CD4-positive, CD25-positive, alpha-beta regulatory T cell (primary cell): ENCODE data around the gene CAMSAP1. TPM values are rescaled to one million over a fixed set of nuclear protein-coding genes. Genes with fewer than 3 reads are reported as not detected.
"Not testable (repeated sequence)": the region's sequence is repeated elsewhere in the genome, so short reads cannot be mapped to it uniquely, and the experiment has no call there.

ENCODE experiments used
- ATAC-seq, 2 donors: fragments of 150-1000 bp; cut with Tn5 transposase; one replicate each; pipeline ENCODE4 v1.10.0; 2021; ENCODE audit warnings: low read depth in 2 of 2, moderate number of reproducible peaks in 2 of 2, moderate library complexity in 1 of 2
- DNase-seq, 3 donors: peaks; one replicate each; pipeline versions ENCODE4 v3.0.0 to v3.0.0-alpha.2; 2012 to 2022; ENCODE audit warnings: mixed read lengths in 1 of 3
- H3K27ac ChIP-seq: one replicate; pipeline ENCODE4 v1.7.0; 2013; ENCODE audit warnings: mild to moderate bottlenecking, low read length; ENCODE audit not compliant: insufficient read depth, poor library complexity, severe bottlenecking
- H3K27me3 ChIP-seq: one replicate; pipeline ENCODE4 v1.7.0; 2013; ENCODE audit warnings: low read length; ENCODE audit not compliant: control insufficient read depth, insufficient read depth
- H3K36me3 ChIP-seq: one replicate; pipeline ENCODE4 v1.7.0; 2013; ENCODE audit warnings: mild to moderate bottlenecking, low read length, moderate library complexity; ENCODE audit not compliant: control insufficient read depth, insufficient read depth
- H3K4me1 ChIP-seq: 2 replicates; pipeline ENCODE4 v1.7.0; 2013; ENCODE audit warnings: mild to moderate bottlenecking, low read length; ENCODE audit not compliant: insufficient read depth, control insufficient read depth, poor library complexity, severe bottlenecking
- H3K4me3 ChIP-seq: one replicate; pipeline ENCODE4 v1.7.0; 2013; ENCODE audit warnings: low read depth, mild to moderate bottlenecking, low read length, moderate library complexity
- H3K9me3 ChIP-seq, 2 experiments: 1 replicate in 1 of 2; 2 replicates in 1 of 2; pipeline ENCODE4 v1.7.0; 2013; ENCODE audit warnings: low read length in 2 of 2, mild to moderate bottlenecking in 1 of 2, moderate library complexity in 1 of 2; ENCODE audit not compliant: control insufficient read depth in 2 of 2
- H3K27ac Mint-ChIP-seq, 3 donors: one replicate each; pipeline ENCODE4 v1.8.0; 2020 to 2022; ENCODE audit warnings: mild to moderate bottlenecking in 3 of 3, mixed read lengths in 3 of 3, moderate library complexity in 2 of 3
- H3K27me3 Mint-ChIP-seq: one replicate; pipeline ENCODE4 v1.8.0; 2022; ENCODE audit warnings: mild to moderate bottlenecking, mixed read lengths
- H3K36me3 Mint-ChIP-seq: one replicate; pipeline ENCODE4 v1.8.0; 2020; ENCODE audit warnings: mixed read lengths
- H3K4me1 Mint-ChIP-seq, 4 donors: one replicate each; pipeline ENCODE4 v1.8.0; 2020 to 2022; ENCODE audit warnings: mixed read lengths in 4 of 4, mild to moderate bottlenecking in 1 of 4
- H3K4me3 Mint-ChIP-seq, 4 donors: one replicate each; pipeline ENCODE4 v1.8.0; 2020 to 2022; ENCODE audit warnings: mild to moderate bottlenecking in 4 of 4, mixed read lengths in 4 of 4, moderate library complexity in 3 of 4
- H3K9me3 Mint-ChIP-seq, 7 donors: one replicate each; pipeline ENCODE4 v1.8.0; 2020 to 2022; ENCODE audit warnings: mixed read lengths in 7 of 7, mild to moderate bottlenecking in 3 of 7, moderate library complexity in 2 of 7
- polyA plus RNA-seq, 4 donors: library from polyadenylated mRNA; unstranded; fragments of 300-500 nt; fragmentation: Illumina TruSeq; gene quantifications; one replicate each; pipeline ENCODE4 v1.2.3, GENCODE V29; 2021
- total RNA-seq: library from RNA; stranded (reverse); gene quantifications from one replicate; pipeline ENCODE4 v1.2.3, GENCODE V29; 2022

The CAMSAP1 gene
- total RNA-seq (31.6 TPM), polyA plus RNA-seq (1 to 10 TPM in 3 of 4 donors, under 1 TPM in 1; 0.67 to 2.2 (median 1.8) TPM)

GRCh38 chr9:135907431-135908092 is at the start of gene CAMSAP1:
Gene CAMSAP1, minus strand, starts transcription at chr9:135907546. Its CDS starts 387 bp downstream, at chr9:135907159.
- DNase-seq (peak; percentile 90 to 95 (median 94)), ATAC-seq (peak; percentile 81 to 83)
- Mint-ChIP-seq H3K27ac (peak within 1 kb of the TSS; percentile 20 to 92 (median 34)), H3K27me3 (no peaks in the 10 kb centered on the region), H3K36me3 (peaks cover 24% of the 10 kb centered on the region), H3K9me3 (peaks cover 0 to 9% (median 0%) of the 10 kb centered on the region in 7 donors), H3K4me1 (peaks cover 33 to 76% (median 46%) of the 10 kb centered on the region in 4 donors), H3K4me3 (peak within 1 kb of the TSS; percentile 89 to 98 (median 92))
- peak within 1 kb of the TSS; percentile 74 for H3K27ac ChIP-seq
- H3K36me3 ChIP-seq = peaks cover 4% of the 10 kb centered on the region
- H3K9me3 ChIP-seq = no peaks in the 10 kb centered on the region
- peaks cover 36% of the 10 kb centered on the region for H3K4me1 ChIP-seq
- peak within 1 kb of the TSS; percentile 91 for H3K4me3 ChIP-seq
- no peaks in the 10 kb centered on the region for H3K27me3 ChIP-seq

GRCh38 chr9:135956802-135957174 is 49.4 kb upstream of the CAMSAP1 start:
- Histone ChIP-seq H3K4me1 (peaks cover 14% of the 10 kb centered on the region), H3K4me3 (no peak overlapping the region), H3K27ac (no peak overlapping the region), H3K9me3 (no peaks in the 10 kb centered on the region), H3K27me3 (no peaks in the 10 kb centered on the region), H3K36me3 (peaks cover 25% of the 10 kb centered on the region)
- Mint-ChIP-seq H3K4me3 (no peak overlapping the region), H3K4me1 (peaks cover 5 to 32% (median 16%) of the 10 kb centered on the region in 4 donors), H3K27ac (no peak overlapping the region), H3K27me3 (peaks cover 5% of the 10 kb centered on the region), H3K36me3 (peaks cover 14% of the 10 kb centered on the region), H3K9me3 (no peaks in the 10 kb centered on the region)
- ATAC-seq (no peak), DNase-seq (no peak)

GRCh38 chr9:135955934-135956801 is 48.8 kb upstream of the CAMSAP1 start:
- peak overlapping the region in 1 of 3 donors; percentile 52 for H3K27ac Mint-ChIP-seq
- peaks cover 14% of the 10 kb centered on the region for H3K36me3 Mint-ChIP-seq
- no peaks in the 10 kb centered on the region for H3K9me3 ChIP-seq
- H3K4me3 Mint-ChIP-seq = peak overlapping the region in 1 of 4 donors; percentile 61
- ATAC-seq = no peak
- H3K9me3 Mint-ChIP-seq = no peaks in the 10 kb centered on the region
- H3K4me1 ChIP-seq = peaks cover 12% of the 10 kb centered on the region
- no peaks in the 10 kb centered on the region for H3K27me3 ChIP-seq
- no peak overlapping the region for H3K27ac ChIP-seq
- no peak for DNase-seq
- H3K4me1 Mint-ChIP-seq = peaks cover under 1 to 27% (median 16%) of the 10 kb centered on the region in 4 donors
- H3K4me3 ChIP-seq = no peak overlapping the region
- no peaks in the 10 kb centered on the region for H3K27me3 Mint-ChIP-seq
- H3K36me3 ChIP-seq = peaks cover 26% of the 10 kb centered on the region

- Mint-ChIP-seq H3K27ac (no peak overlapping the region), H3K27me3 (no peaks in the 10 kb centered on the region), H3K4me3 (no peak overlapping the region), H3K36me3 (peaks cover 31% of the 10 kb centered on the region), H3K9me3 (no peaks in the 10 kb centered on the region), H3K4me1 (peaks cover 0 to 10% (median 2%) of the 10 kb centered on the region in 4 donors)
- H3K27me3 ChIP-seq = no peaks in the 10 kb centered on the region
- H3K4me3 ChIP-seq = no peak overlapping the region
- no peak overlapping the region for H3K27ac ChIP-seq
- no peaks in the 10 kb centered on the region for H3K4me1 ChIP-seq
- DNase-seq (no peak), ATAC-seq (no peak)
- H3K9me3 ChIP-seq = no peaks in the 10 kb centered on the region
- peaks cover 43% of the 10 kb centered on the region for H3K36me3 ChIP-seq
Observed at GRCh38 chr9:135952664-135953206, 45.4 kb upstream of the CAMSAP1 start.

GRCh38 chr9:135951889-135952663 is 44.7 kb upstream of the CAMSAP1 start:
- H3K4me1 Mint-ChIP-seq = peaks cover 0 to 10% (median 3%) of the 10 kb centered on the region in 4 donors
- H3K4me1 ChIP-seq = no peaks in the 10 kb centered on the region
- H3K9me3 ChIP-seq = no peaks in the 10 kb centered on the region
- no peak overlapping the region for H3K27ac ChIP-seq
- no peak for DNase-seq
- ATAC-seq = no peak
- H3K36me3 ChIP-seq = peaks cover 48% of the 10 kb centered on the region
- no peaks in the 10 kb centered on the region for H3K27me3 Mint-ChIP-seq
- no peaks in the 10 kb centered on the region for H3K27me3 ChIP-seq
- H3K36me3 Mint-ChIP-seq = peaks cover 32% of the 10 kb centered on the region
- no peak overlapping the region for H3K4me3 Mint-ChIP-seq
- no peaks in the 10 kb centered on the region for H3K9me3 Mint-ChIP-seq
- no peak overlapping the region for H3K4me3 ChIP-seq
- no peak overlapping the region for H3K27ac Mint-ChIP-seq

GRCh38 chr9:135951310-135951709 is 44.0 kb upstream of the CAMSAP1 start:
- H3K9me3 ChIP-seq, ATAC-seq, H3K9me3 Mint-ChIP-seq, H3K4me3 Mint-ChIP-seq, H3K27me3 ChIP-seq, DNase-seq, H3K27ac Mint-ChIP-seq, H3K27ac ChIP-seq, H3K4me1 Mint-ChIP-seq, H3K4me3 ChIP-seq, H3K27me3 Mint-ChIP-seq, H3K4me1 ChIP-seq: not testable (repeated sequence)
- H3K36me3 ChIP-seq = peaks cover 56% of the 10 kb centered on the region
- peaks cover 32% of the 10 kb centered on the region for H3K36me3 Mint-ChIP-seq

GRCh38 chr9:135950841-135951240 is 43.5 kb upstream of the CAMSAP1 start:
- ATAC-seq, H3K4me3 Mint-ChIP-seq, H3K4me1 ChIP-seq, H3K27me3 Mint-ChIP-seq, DNase-seq, H3K4me3 ChIP-seq, H3K27ac Mint-ChIP-seq, H3K9me3 Mint-ChIP-seq, H3K27ac ChIP-seq, H3K4me1 Mint-ChIP-seq, H3K27me3 ChIP-seq, H3K9me3 ChIP-seq: not testable (repeated sequence)
- peaks cover 60% of the 10 kb centered on the region for H3K36me3 ChIP-seq
- peaks cover 36% of the 10 kb centered on the region for H3K36me3 Mint-ChIP-seq
